ENCODE results near the gene BNC2.

BNC2 gene

DNA sequence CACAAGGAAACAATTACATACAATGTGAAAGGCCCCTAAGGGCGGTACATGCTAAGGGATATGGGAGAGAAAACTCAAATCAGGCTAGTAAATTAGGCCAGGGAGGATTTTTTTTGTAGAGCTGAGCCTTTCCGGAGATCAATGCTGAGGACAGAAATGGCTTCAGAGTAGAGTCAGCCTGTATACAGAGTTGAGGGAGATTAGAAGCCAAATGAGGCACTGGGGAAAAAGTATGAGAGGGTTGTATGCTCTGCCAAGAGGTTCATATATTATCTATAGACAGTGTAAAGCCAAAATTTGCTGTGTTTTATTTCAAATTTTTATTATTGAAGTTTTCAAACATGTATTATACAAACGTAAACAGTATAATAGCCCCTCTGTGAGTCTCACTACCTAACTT is 103.1 kb downstream of the BNC2 start:
- no peak for DNase-seq (ENCODE audit: low read depth in 2 of 2)

DNA sequence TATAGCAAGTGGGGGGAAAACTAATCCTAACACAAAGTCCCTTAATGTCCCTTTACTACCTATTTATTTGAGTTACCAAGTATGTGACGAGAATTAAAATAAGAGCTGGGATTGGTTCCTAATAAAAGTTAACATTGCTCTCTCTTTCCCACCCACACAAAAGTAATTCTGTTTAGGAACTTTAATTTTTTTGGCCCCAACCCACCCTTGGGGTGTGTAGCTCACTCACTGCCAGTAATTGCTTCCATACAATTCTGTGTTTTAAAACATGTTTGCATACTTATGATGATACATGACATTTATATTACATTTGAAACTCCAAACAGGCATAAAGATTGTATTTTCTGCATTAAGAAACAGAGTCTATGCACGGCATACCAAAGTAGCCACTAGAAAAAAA is 106.5 kb downstream of the BNC2 start:
- DNase-seq (ENCODE audit: low read depth in 2 of 2) = no peak

- no peak for DNase-seq (ENCODE audit: low read depth in 2 of 2)
Measured at GRCh38 chr9:16755467-16756160, 114.9 kb downstream of the BNC2 start.

GRCh38 chr9:16754662-16755061 is 115.8 kb downstream of the BNC2 start:
- no peak for DNase-seq (ENCODE audit: low read depth in 2 of 2)

- DNase-seq (ENCODE audit: low read depth in 2 of 2) = no peak
Measured at GRCh38 chr9:16753256-16753655, 117.2 kb downstream of the BNC2 start.

- DNase-seq (ENCODE audit: low read depth in 2 of 2) = no peak
Measured at GRCh38 chr9:16752601-16753000, 117.9 kb downstream of the BNC2 start.

DNA sequence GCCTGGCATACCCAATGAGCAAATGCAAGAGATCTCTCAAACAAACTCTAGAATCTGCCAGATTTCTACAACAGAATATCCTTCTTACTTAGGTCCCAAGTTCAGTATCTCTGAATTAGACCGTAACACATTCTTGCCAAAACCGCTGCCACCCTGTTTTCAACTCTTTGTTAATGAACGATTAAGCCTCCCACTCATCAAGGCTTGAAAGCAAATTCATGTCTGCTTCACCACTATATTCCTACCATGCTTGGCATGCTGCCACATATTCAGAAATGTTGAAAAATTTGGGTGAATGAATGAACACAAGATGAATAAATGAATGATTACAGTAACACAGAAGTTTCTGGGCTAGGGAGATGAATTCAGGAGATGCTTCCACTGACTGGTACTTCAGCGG is 119.9 kb downstream of the BNC2 start:
- no peak for DNase-seq (ENCODE audit: low read depth in 2 of 2)

DNA sequence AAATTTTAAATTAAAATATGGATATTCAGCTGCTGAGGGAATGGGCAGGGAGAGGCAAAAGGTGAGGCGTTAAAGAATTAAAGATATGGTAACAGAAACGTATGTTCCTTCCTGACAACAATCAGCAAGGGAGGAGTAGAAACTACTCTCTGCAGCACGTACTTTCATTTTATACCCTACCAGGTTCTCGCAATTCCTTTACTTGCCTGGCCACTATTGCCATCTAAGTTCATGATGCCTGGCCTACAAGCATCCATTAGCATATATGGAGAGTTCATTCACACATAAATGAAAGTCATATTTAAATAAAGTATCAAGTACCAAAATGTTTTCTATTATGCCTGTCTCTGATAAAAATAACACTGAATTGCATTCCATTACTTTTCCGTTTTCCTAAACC is 125.1 kb downstream of the BNC2 start:
- DNase-seq (ENCODE audit: low read depth in 2 of 2) = no peak

- no peak for DNase-seq (ENCODE audit: low read depth in 2 of 2)
Measured at GRCh38 chr9:16744394-16744793, 126.1 kb downstream of the BNC2 start.

GRCh38 chr9:16743375-16743774 is 127.1 kb downstream of the BNC2 start:
- DNase-seq (ENCODE audit: low read depth in 2 of 2) = no peak

- no peak for DNase-seq (ENCODE audit: low read depth in 2 of 2)
Measured at GRCh38 chr9:16735001-16735400, 135.5 kb downstream of the BNC2 start.

GRCh38 chr9:16732546-16732945 is 137.9 kb downstream of the BNC2 start:
- no peak for DNase-seq (ENCODE audit: low read depth in 2 of 2)

- DNase-seq (ENCODE audit: low read depth in 2 of 2) = no peak
Measured at GRCh38 chr9:16730162-16730561, 140.3 kb downstream of the BNC2 start.

- no peak for DNase-seq (ENCODE audit: low read depth in 2 of 2)
Measured at GRCh38 chr9:16729651-16730050, 140.8 kb downstream of the BNC2 start.

- DNase-seq (ENCODE audit: low read depth in 2 of 2) = no peak
Measured at GRCh38 chr9:16728137-16728508, 142.3 kb downstream of the BNC2 start.

- DNase-seq (ENCODE audit: low read depth in 2 of 2) = no peak
Measured at GRCh38 chr9:16727452-16728136, 142.9 kb downstream of the BNC2 start.

DNA sequence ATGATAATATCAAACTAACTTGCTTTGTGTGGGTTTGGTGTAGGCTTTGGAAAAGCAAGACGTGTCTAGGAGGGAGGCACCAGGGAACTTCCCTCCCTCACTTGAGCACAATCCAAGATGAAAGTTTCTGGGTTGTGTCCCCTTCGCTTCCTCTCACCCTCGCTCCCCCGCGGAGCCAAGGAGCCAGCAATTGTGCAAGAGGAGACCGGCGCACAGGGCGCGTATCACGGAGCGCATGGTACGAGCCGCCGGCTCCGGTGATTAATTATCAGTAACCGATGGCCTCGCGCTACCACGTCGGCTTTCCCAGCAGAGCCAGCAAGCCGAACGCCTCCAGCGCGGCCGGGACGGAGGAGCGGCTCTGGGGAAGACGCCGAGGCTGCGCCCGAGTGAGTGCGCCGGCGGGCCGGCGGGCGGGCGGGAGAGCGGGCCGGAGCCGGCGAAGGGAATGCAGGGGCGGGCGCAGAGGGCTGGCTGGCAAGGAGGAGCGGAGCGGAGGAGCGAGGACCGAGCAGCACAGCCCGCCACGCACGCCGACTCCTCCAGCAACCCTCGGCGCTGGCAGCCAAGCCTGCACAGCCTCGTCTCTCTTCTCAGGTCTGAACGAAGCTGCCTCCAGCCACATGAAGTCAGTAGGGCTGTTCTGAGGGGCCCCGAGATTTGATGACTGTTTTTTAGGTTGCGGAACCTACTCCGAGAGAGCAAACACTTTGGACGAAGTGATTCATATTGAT is 143.6 kb downstream of the BNC2 start:
- DNase-seq (ENCODE audit: low read depth in 2 of 2) = no peak

- DNase-seq (ENCODE audit: low read depth in 2 of 2) = no peak
Measured at GRCh38 chr9:16726029-16726428, 144.4 kb downstream of the BNC2 start.

- DNase-seq (ENCODE audit: low read depth in 2 of 2) = no peak
Measured at GRCh38 chr9:16725066-16725465, 145.4 kb downstream of the BNC2 start.

DNA sequence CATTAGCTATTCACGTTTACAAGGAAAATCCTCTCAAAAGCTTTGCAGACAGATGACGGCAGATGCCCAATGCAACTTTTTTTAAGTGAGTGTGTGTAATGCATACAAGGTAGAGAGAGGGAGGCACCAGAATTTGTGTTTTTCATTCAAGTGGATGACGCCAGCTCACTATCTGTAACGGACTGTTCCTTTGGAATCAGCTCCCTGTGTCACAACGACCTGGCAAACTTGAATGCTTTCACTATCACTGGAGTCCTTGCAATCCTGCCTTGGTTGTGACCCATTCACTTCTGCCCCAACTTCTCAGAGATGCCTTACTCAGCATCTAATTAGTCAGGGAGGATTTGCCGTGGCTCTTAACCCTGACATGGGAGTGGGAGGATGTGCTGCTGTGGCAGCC is 148.5 kb downstream of the BNC2 start:
- DNase-seq (ENCODE audit: low read depth in 2 of 2) = no peak

DNA sequence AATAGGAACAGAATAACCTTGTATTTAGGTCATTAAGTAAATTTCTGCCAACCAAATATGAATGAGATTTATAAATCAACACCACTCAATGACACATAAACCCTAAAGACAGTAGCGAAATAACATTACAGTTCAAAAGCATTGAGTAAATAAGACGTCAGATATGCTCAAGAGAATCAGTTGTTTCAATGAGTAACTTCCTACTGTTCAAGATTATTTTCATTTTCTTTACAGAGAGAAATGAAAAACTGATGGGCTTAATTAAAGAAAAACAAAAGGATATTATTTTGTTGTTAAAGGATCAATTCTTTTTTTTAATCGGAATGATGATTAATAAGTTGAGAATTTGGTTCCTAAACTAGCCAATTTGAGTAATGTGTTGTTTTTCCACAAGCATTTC is 150.1 kb downstream of the BNC2 start:
- no peak for DNase-seq (ENCODE audit: low read depth in 2 of 2)

DNA sequence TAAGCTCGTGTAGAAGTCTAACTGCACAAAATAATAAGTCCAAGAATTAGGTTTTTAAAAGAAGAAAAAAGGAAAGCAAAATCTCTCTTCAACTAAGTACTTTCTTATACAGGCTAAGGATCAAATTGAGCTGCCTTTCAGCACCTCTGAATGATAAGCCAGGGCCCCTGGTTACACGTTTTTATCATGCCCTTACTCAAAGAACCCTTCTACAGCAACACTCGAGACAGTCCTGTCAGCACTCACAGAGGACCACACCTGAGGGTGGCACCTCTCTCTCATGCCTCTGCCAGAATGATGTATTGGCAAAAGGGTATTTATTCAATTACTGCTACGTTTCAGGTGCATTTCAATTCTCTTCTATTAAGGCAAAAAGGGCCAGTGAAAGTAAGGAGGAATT is 150.5 kb downstream of the BNC2 start:
- DNase-seq (ENCODE audit: low read depth in 2 of 2) = no peak

- DNase-seq (ENCODE audit: low read depth in 2 of 2) = no peak
Measured at GRCh38 chr9:16718952-16719351, 151.5 kb downstream of the BNC2 start.

Measured in stimulated activated CD8-positive, alpha-beta memory T cell treated with anti-CD3 and anti-CD28 coated beads, Interleukin-15, amount 100 ng/mL, for 48 hours (primary cell).